Measurements from ENCODE around the gene EIF2AK2. TPM values are rescaled to one million over a fixed set of nuclear protein-coding genes. Genes with fewer than 3 reads are reported as not detected.

Gene EIF2AK2
- total RNA-seq, 4 donors from 2014 or later, result 28.6 to 41.7 (median 31.0) TPM

- no peak overlapping the region for H3K27ac ChIP-seq
- DNase-seq, result no peak
- TF ChIP-seq, protein P1, sequence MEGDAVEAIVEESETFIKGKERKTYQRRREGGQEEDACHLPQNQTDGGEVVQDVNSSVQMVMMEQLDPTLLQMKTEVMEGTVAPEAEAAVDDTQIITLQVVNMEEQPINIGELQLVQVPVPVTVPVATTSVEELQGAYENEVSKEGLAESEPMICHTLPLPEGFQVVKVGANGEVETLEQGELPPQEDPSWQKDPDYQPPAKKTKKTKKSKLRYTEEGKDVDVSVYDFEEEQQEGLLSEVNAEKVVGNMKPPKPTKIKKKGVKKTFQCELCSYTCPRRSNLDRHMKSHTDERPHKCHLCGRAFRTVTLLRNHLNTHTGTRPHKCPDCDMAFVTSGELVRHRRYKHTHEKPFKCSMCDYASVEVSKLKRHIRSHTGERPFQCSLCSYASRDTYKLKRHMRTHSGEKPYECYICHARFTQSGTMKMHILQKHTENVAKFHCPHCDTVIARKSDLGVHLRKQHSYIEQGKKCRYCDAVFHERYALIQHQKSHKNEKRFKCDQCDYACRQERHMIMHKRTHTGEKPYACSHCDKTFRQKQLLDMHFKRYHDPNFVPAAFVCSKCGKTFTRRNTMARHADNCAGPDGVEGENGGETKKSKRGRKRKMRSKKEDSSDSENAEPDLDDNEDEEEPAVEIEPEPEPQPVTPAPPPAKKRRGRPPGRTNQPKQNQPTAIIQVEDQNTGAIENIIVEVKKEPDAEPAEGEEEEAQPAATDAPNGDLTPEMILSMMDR (IDR thresholded peaks at IDR 0.05), result no peak
- TF ChIP-seq POLR2A (IDR thresholded peaks at IDR 0.05), result no peak
- no peak overlapping the region for H3K4me3 ChIP-seq (replicated peaks in 1 of 3)
- intact Hi-C loops (cut with DNase I), result no loop called here
- no peaks in the 10 kb centered on the region for H3K27me3 ChIP-seq
- 94% methylated on average over 4 of the region's 4 CpGs for WGBS, 2 donors
- no peaks in the 10 kb centered on the region for H3K9me3 ChIP-seq
- H3K36me3 ChIP-seq, result no peaks in the 10 kb centered on the region
- peaks cover 4 to 11% of the 10 kb centered on the region in 2 donors for H3K4me1 ChIP-seq
Observed at GRCh38 chr2:37154785-37155184, 2.0 kb downstream of the EIF2AK2 start.

- H3K4me3 ChIP-seq (replicated peaks in 1 of 3), result no peak overlapping the region
- no peak overlapping the region for H3K27ac ChIP-seq
- no peak for TF ChIP-seq POLR2A (IDR thresholded peaks at IDR 0.05)
- TF ChIP-seq, protein P1 (IDR thresholded peaks at IDR 0.05), result no peak
- peaks cover 0 to 4% of the 10 kb centered on the region in 2 donors for H3K36me3 ChIP-seq
- 90 to 98% methylated on average over 5 of the region's 5 CpGs for WGBS, 2 donors
- DNase-seq, result no peak
- peaks cover 4 to 11% of the 10 kb centered on the region in 2 donors for H3K4me1 ChIP-seq
- intact Hi-C loops (cut with DNase I), result no loop called here
- H3K27me3 ChIP-seq, result no peaks in the 10 kb centered on the region
- H3K9me3 ChIP-seq, result no peaks in the 10 kb centered on the region
Observed at GRCh38 chr2:37153224-37153623, 3.6 kb downstream of the EIF2AK2 start.

- Histone ChIP-seq H3K36me3 (peaks cover 11 to 26% of the 10 kb centered on the region in 2 donors), H3K9me3 (no peaks in the 10 kb centered on the region), H3K4me1 (no peaks in the 10 kb centered on the region), H3K27me3 (no peaks in the 10 kb centered on the region), H3K27ac (no peak overlapping the region), H3K4me3 (replicated peaks in 1 of 3) (no peak overlapping the region)
- DNase-seq, result no peak
- TF ChIP-seq, protein P1 (IDR thresholded peaks at IDR 0.05), result no peak
- TF ChIP-seq POLR2A (IDR thresholded peaks at IDR 0.05), result no peak
- 73 to 74% methylated on average over 6 of the region's 6 CpGs for WGBS, 2 donors
- intact Hi-C loops (cut with DNase I), result no loop called here
Observed at GRCh38 chr2:37149626-37150322, 7.0 kb downstream of the EIF2AK2 start.

DNA sequence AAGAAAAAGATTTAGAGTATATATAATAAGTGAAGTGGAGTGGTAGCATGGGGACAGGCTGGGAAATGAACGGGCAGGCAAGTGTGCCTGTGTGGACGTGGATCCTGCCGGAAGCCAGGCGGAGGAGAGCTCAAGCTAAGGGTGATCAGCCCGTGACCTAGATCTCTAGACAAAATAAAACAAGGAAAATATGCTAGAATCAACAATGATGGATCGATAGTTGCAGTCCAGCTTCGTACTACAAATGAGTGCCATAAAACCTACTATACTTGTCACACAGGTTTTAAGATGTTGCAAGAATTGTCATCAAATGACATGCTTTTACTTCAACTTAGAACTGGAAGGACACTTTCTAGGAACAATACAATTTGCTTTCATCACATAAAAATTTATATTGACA, 8.5 kb downstream of the EIF2AK2 start:
- Histone ChIP-seq H3K9me3 (no peaks in the 10 kb centered on the region), H3K27me3 (no peaks in the 10 kb centered on the region), H3K4me1 (no peaks in the 10 kb centered on the region), H3K4me3 (replicated peaks in 1 of 3) (no peak overlapping the region), H3K27ac (no peak overlapping the region), H3K36me3 (peaks cover 11 to 28% of the 10 kb centered on the region in 2 donors)
- intact Hi-C loops (cut with DNase I), result no loop called here
- TF ChIP-seq, protein P1 (IDR thresholded peaks at IDR 0.05), result no peak
- TF ChIP-seq POLR2A (IDR thresholded peaks at IDR 0.05), result no peak
- 92 to 93% methylated on average over 7 of the region's 7 CpGs for WGBS, 2 donors
- no peak for DNase-seq

DNA sequence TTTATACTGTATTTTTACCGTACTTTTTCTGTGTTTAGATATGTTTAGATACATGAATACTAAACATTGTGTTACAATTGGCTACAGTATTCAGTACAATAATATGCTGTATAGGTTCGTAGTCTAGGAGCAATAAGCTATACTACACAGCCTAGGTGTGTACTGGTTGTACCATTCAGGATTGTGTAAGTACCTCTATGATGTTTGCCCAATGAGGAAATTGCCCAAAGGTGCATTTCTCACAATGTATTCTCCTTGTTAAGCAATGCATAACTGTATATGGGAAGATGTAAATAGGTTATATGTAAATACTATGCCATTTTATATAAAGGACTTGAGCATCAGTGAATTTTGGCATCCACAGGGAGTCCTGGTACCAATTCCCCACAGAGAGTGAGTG, 10.7 kb downstream of the EIF2AK2 start:
- no peak overlapping the region for H3K4me3 ChIP-seq (replicated peaks in 1 of 3)
- peaks cover 21 to 31% of the 10 kb centered on the region in 2 donors for H3K36me3 ChIP-seq
- H3K4me1 ChIP-seq, result no peaks in the 10 kb centered on the region
- no peaks in the 10 kb centered on the region for H3K9me3 ChIP-seq
- no peak overlapping the region for H3K27ac ChIP-seq
- 93 to 100% methylated on average over 2 of the region's 2 CpGs for WGBS, 2 donors
- intact Hi-C loops (cut with DNase I), result no loop called here
- DNase-seq, result no peak
- H3K27me3 ChIP-seq, result no peaks in the 10 kb centered on the region
- TF ChIP-seq, protein P1 (IDR thresholded peaks at IDR 0.05), result no peak
- TF ChIP-seq POLR2A (IDR thresholded peaks at IDR 0.05), result no peak
